ENCODE data around the gene CECR2.

CECR2 gene

GRCh38 chr22:17349172-17349571 is 20.1 kb upstream of the CECR2 start:
- no peaks in the 10 kb centered on the region for H3K36me3 ChIP-seq (ENCODE audit: insufficient read depth, low read length)
- no peak overlapping the region for H2AFZ ChIP-seq (ENCODE audit: low read length)
- no peaks in the 10 kb centered on the region for H3K4me1 ChIP-seq (ENCODE audit: insufficient read depth, low read length, severe bottlenecking)
- no peak overlapping the region for H3K4me3 ChIP-seq (ENCODE audit: low read depth, low read length, poor library complexity, severe bottlenecking)
- no peaks in the 10 kb centered on the region for H3K9me3 ChIP-seq (ENCODE audit: low read length)
- no peaks in the 10 kb centered on the region for H3K27me3 ChIP-seq (ENCODE audit: insufficient read depth, low read length)
- H3K27ac ChIP-seq (ENCODE audit: low read depth, low read length, poor library complexity, severe bottlenecking) = no peak overlapping the region
- TF ChIP-seq CTCF (IDR thresholded peaks at IDR 0.05; ENCODE audit: low read length) (no peak), EZH2 (IDR thresholded peaks at IDR 0.05; ENCODE audit: borderline replicate concordance, low read length) (no peak)
- no peaks in the 10 kb centered on the region for H3K9me2 ChIP-seq (ENCODE audit: low read depth, low read length)
- no peak overlapping the region for H3K4me2 ChIP-seq (ENCODE audit: low read length)
- no peaks in the 10 kb centered on the region for H3F3A ChIP-seq (ENCODE audit: insufficient read depth, low read length)
- no peaks in the 10 kb centered on the region for H4K20me1 ChIP-seq (ENCODE audit: insufficient read depth, low read length)
- no peak overlapping the region for H3K9ac ChIP-seq (ENCODE audit: low read length)
- no peaks in the 10 kb centered on the region for H3K79me2 ChIP-seq (ENCODE audit: insufficient read depth, low read length)

GRCh38 chr22:17350292-17350691 is 19.0 kb upstream of the CECR2 start:
- Histone ChIP-seq H3K27ac (ENCODE audit: low read depth, low read length, poor library complexity, severe bottlenecking) (no peak overlapping the region), H3K79me2 (ENCODE audit: insufficient read depth, low read length) (no peaks in the 10 kb centered on the region), H3K4me2 (ENCODE audit: low read length) (no peak overlapping the region), H3K9me2 (ENCODE audit: low read depth, low read length) (no peaks in the 10 kb centered on the region), H3K4me1 (ENCODE audit: insufficient read depth, low read length, severe bottlenecking) (no peaks in the 10 kb centered on the region), H3K27me3 (ENCODE audit: insufficient read depth, low read length) (no peaks in the 10 kb centered on the region), H3F3A (ENCODE audit: insufficient read depth, low read length) (no peaks in the 10 kb centered on the region), H4K20me1 (ENCODE audit: insufficient read depth, low read length) (no peaks in the 10 kb centered on the region), H3K9ac (ENCODE audit: low read length) (no peak overlapping the region), H3K4me3 (ENCODE audit: low read depth, low read length, poor library complexity, severe bottlenecking) (no peak overlapping the region), H3K9me3 (ENCODE audit: low read length) (no peaks in the 10 kb centered on the region), H2AFZ (ENCODE audit: low read length) (no peak overlapping the region), H3K36me3 (ENCODE audit: insufficient read depth, low read length) (no peaks in the 10 kb centered on the region)
- no peak for TF ChIP-seq CTCF (IDR thresholded peaks at IDR 0.05; ENCODE audit: low read length)
- TF ChIP-seq EZH2 (IDR thresholded peaks at IDR 0.05; ENCODE audit: borderline replicate concordance, low read length) = no peak

GRCh38 chr22:17352798-17353197 is 16.5 kb upstream of the CECR2 start:
- TF ChIP-seq CTCF (IDR thresholded peaks at IDR 0.05; ENCODE audit: low read length) = no peak
- no peak for TF ChIP-seq EZH2 (IDR thresholded peaks at IDR 0.05; ENCODE audit: borderline replicate concordance, low read length)
- Histone ChIP-seq H3K79me2 (ENCODE audit: insufficient read depth, low read length) (no peaks in the 10 kb centered on the region), H3F3A (ENCODE audit: insufficient read depth, low read length) (no peaks in the 10 kb centered on the region), H3K4me2 (ENCODE audit: low read length) (no peak overlapping the region), H2AFZ (ENCODE audit: low read length) (no peak overlapping the region), H3K9me3 (ENCODE audit: low read length) (no peaks in the 10 kb centered on the region), H3K4me3 (ENCODE audit: low read depth, low read length, poor library complexity, severe bottlenecking) (no peak overlapping the region), H3K9me2 (ENCODE audit: low read depth, low read length) (no peaks in the 10 kb centered on the region), H3K4me1 (ENCODE audit: insufficient read depth, low read length, severe bottlenecking) (no peaks in the 10 kb centered on the region), H3K36me3 (ENCODE audit: insufficient read depth, low read length) (no peaks in the 10 kb centered on the region), H3K27ac (ENCODE audit: low read depth, low read length, poor library complexity, severe bottlenecking) (no peak overlapping the region), H4K20me1 (ENCODE audit: insufficient read depth, low read length) (no peaks in the 10 kb centered on the region), H3K9ac (ENCODE audit: low read length) (no peak overlapping the region), H3K27me3 (ENCODE audit: insufficient read depth, low read length) (no peaks in the 10 kb centered on the region)
